Natural killer cell treated with Interleukin-12 subunit alpha and Interleukin-12 subunit beta and Interleukin-15 and Interleukin-18, amount 100 ng/mL, for 72 hours (primary cell): ENCODE data around the gene SSBP2. TPM values are rescaled to one million over a fixed set of nuclear protein-coding genes. Genes with fewer than 3 reads are reported as not detected.
"Not testable (repeated sequence)": the region's sequence is repeated elsewhere in the genome, so short reads cannot be mapped to it uniquely, and the experiment has no call there.

Source experiments
- ATAC-seq, 2 donors: fragments of 150-1000 bp; cut with Tn5 transposase in 1 of 2; sonication (Bioruptor Pico), chemical (Tn5 transposase) in 1 of 2; 2 replicates each; pipeline ENCODE4 v1.10.0; 2021
- DNase-seq: peaks from one replicate; pipeline ENCODE4 v3.0.0; 2022; ENCODE audit warnings: low spot score
- H3K27ac Mint-ChIP-seq, 2 donors: 1 replicate in 1 of 2; 2 replicates in 1 of 2; pipeline ENCODE4 v1.8.0; 2022; ENCODE audit warnings: mixed read lengths in 2 of 2, mild to moderate bottlenecking in 1 of 2, moderate library complexity in 1 of 2
- H3K27me3 Mint-ChIP-seq, 2 donors: 1 replicate in 1 of 2; 2 replicates in 1 of 2; pipeline ENCODE4 v1.8.0; 2022; ENCODE audit warnings: mixed read lengths in 2 of 2
- H3K36me3 Mint-ChIP-seq: one replicate; pipeline ENCODE4 v1.8.0; 2022; ENCODE audit warnings: mixed read lengths
- H3K4me1 Mint-ChIP-seq, 2 donors: 1 replicate in 1 of 2; 2 replicates in 1 of 2; pipeline ENCODE4 v1.8.0; 2022; ENCODE audit warnings: low read depth in 2 of 2, mixed read lengths in 2 of 2, mild to moderate bottlenecking in 1 of 2
- H3K4me3 Mint-ChIP-seq: one replicate; pipeline ENCODE4 v1.8.0; 2022; ENCODE audit warnings: mixed read lengths
- H3K9me3 Mint-ChIP-seq: 2 replicates; pipeline ENCODE4 v1.8.0; 2022; ENCODE audit warnings: mixed read lengths
- total RNA-seq, 2 donors: library from RNA; stranded (reverse); gene quantifications; one replicate each; pipeline ENCODE4 v1.2.3, GENCODE V29; 2022

The SSBP2 gene
- total RNA-seq, 2 donors from 2014 or later: 9.5 to 11.3 TPM

GRCh38 chr5:81656783-81657182 is 94.1 kb downstream of the SSBP2 start:
- Mint-ChIP-seq H3K36me3 (peaks cover 4% of the 10 kb centered on the region), H3K4me3 (no peak overlapping the region), H3K27ac (no peak overlapping the region), H3K27me3 (no peaks in the 10 kb centered on the region), H3K9me3 (no peaks in the 10 kb centered on the region), H3K4me1 (no peaks in the 10 kb centered on the region)
- DNase-seq (no peak), ATAC-seq (no peak)

- no peak for ATAC-seq
- Mint-ChIP-seq H3K27ac (no peak overlapping the region), H3K4me1 (no peaks in the 10 kb centered on the region), H3K27me3 (no peaks in the 10 kb centered on the region), H3K36me3 (no peaks in the 10 kb centered on the region), H3K9me3 (no peaks in the 10 kb centered on the region), H3K4me3 (no peak overlapping the region)
- DNase-seq: no peak
These were observed 99.9 kb downstream of the SSBP2 start for GRCh38 chr5:81650987-81651386.

- Mint-ChIP-seq H3K36me3 (no peaks in the 10 kb centered on the region), H3K9me3 (no peaks in the 10 kb centered on the region), H3K27ac (no peak overlapping the region), H3K4me1 (no peaks in the 10 kb centered on the region), H3K27me3 (no peaks in the 10 kb centered on the region), H3K4me3 (no peak overlapping the region)
- no peak for DNase-seq
- no peak for ATAC-seq
These were observed 104.4 kb downstream of the SSBP2 start for GRCh38 chr5:81646469-81646995.

GRCh38 chr5:81642210-81642609 is 108.7 kb downstream of the SSBP2 start:
- Mint-ChIP-seq H3K36me3 (no peaks in the 10 kb centered on the region), H3K27me3 (no peaks in the 10 kb centered on the region), H3K9me3 (no peaks in the 10 kb centered on the region), H3K27ac (no peak overlapping the region), H3K4me3 (no peak overlapping the region), H3K4me1 (no peaks in the 10 kb centered on the region)
- DNase-seq (no peak), ATAC-seq (no peak)

GRCh38 chr5:81639556-81639955 is 111.3 kb downstream of the SSBP2 start:
- DNase-seq (no peak), ATAC-seq (no peak)
- H3K4me3 Mint-ChIP-seq: no peak overlapping the region
- no peaks in the 10 kb centered on the region for H3K36me3 Mint-ChIP-seq
- no peaks in the 10 kb centered on the region for H3K27me3 Mint-ChIP-seq
- no peaks in the 10 kb centered on the region for H3K9me3 Mint-ChIP-seq
- H3K4me1 Mint-ChIP-seq: no peaks in the 10 kb centered on the region
- H3K27ac Mint-ChIP-seq: no peak overlapping the region

GRCh38 chr5:81638471-81638870 is 112.4 kb downstream of the SSBP2 start:
- ATAC-seq (no peak), DNase-seq (no peak)
- no peaks in the 10 kb centered on the region for H3K36me3 Mint-ChIP-seq
- H3K4me1 Mint-ChIP-seq: no peaks in the 10 kb centered on the region
- H3K9me3 Mint-ChIP-seq: no peaks in the 10 kb centered on the region
- H3K27me3 Mint-ChIP-seq: no peaks in the 10 kb centered on the region
- H3K4me3 Mint-ChIP-seq: no peak overlapping the region
- H3K27ac Mint-ChIP-seq: no peak overlapping the region

GRCh38 chr5:81633891-81634290 is 117.0 kb downstream of the SSBP2 start:
- no peak for ATAC-seq
- Mint-ChIP-seq H3K27me3 (no peaks in the 10 kb centered on the region), H3K4me1 (peaks cover 0 to 3% of the 10 kb centered on the region in 2 donors), H3K27ac (no peak overlapping the region), H3K4me3 (no peak overlapping the region), H3K9me3 (no peaks in the 10 kb centered on the region), H3K36me3 (no peaks in the 10 kb centered on the region)
- DNase-seq: no peak

GRCh38 chr5:81633471-81633870 is 117.4 kb downstream of the SSBP2 start:
- peaks cover 0 to 3% of the 10 kb centered on the region in 2 donors for H3K4me1 Mint-ChIP-seq
- no peak overlapping the region for H3K4me3 Mint-ChIP-seq
- H3K36me3 Mint-ChIP-seq: no peaks in the 10 kb centered on the region
- no peak for ATAC-seq
- no peaks in the 10 kb centered on the region for H3K9me3 Mint-ChIP-seq
- H3K27ac Mint-ChIP-seq: no peak overlapping the region
- H3K27me3 Mint-ChIP-seq: no peaks in the 10 kb centered on the region
- DNase-seq: no peak

GRCh38 chr5:81632679-81633078 is 118.2 kb downstream of the SSBP2 start:
- no peak overlapping the region for H3K27ac Mint-ChIP-seq
- H3K27me3 Mint-ChIP-seq: no peaks in the 10 kb centered on the region
- H3K9me3 Mint-ChIP-seq: no peaks in the 10 kb centered on the region
- peaks cover 0 to 3% of the 10 kb centered on the region in 2 donors for H3K4me1 Mint-ChIP-seq
- DNase-seq: no peak
- H3K36me3 Mint-ChIP-seq: no peaks in the 10 kb centered on the region
- no peak overlapping the region for H3K4me3 Mint-ChIP-seq
- no peak for ATAC-seq

- ATAC-seq (no peak), DNase-seq (no peak)
- Mint-ChIP-seq H3K36me3 (no peaks in the 10 kb centered on the region), H3K4me3 (no peak overlapping the region), H3K27ac (no peak overlapping the region), H3K9me3 (no peaks in the 10 kb centered on the region), H3K4me1 (peaks cover 0 to 3% of the 10 kb centered on the region in 2 donors), H3K27me3 (no peaks in the 10 kb centered on the region)
These were observed 119.3 kb downstream of the SSBP2 start for GRCh38 chr5:81631621-81632020.

- Mint-ChIP-seq H3K4me3 (no peak overlapping the region), H3K36me3 (no peaks in the 10 kb centered on the region), H3K4me1 (peaks cover 0 to 3% of the 10 kb centered on the region in 2 donors), H3K27ac (no peak overlapping the region), H3K9me3 (no peaks in the 10 kb centered on the region), H3K27me3 (no peaks in the 10 kb centered on the region)
- DNase-seq: peak; percentile 62
- ATAC-seq: peak; percentile 80 to 90
These were observed 119.8 kb downstream of the SSBP2 start for GRCh38 chr5:81631124-81631523.

- no peak overlapping the region for H3K27ac Mint-ChIP-seq
- ATAC-seq: no peak
- H3K4me3 Mint-ChIP-seq: no peak overlapping the region
- H3K36me3 Mint-ChIP-seq: no peaks in the 10 kb centered on the region
- H3K9me3 Mint-ChIP-seq: no peaks in the 10 kb centered on the region
- H3K27me3 Mint-ChIP-seq: no peaks in the 10 kb centered on the region
- peaks cover 0 to 3% of the 10 kb centered on the region in 2 donors for H3K4me1 Mint-ChIP-seq
- DNase-seq: no peak
These were observed 120.2 kb downstream of the SSBP2 start for GRCh38 chr5:81630684-81631083.

GRCh38 chr5:81629986-81630385 is 120.9 kb downstream of the SSBP2 start:
- ATAC-seq (no peak), DNase-seq (no peak)
- Mint-ChIP-seq H3K9me3 (no peaks in the 10 kb centered on the region), H3K4me1 (peaks cover 0 to 3% of the 10 kb centered on the region in 2 donors), H3K27me3 (no peaks in the 10 kb centered on the region), H3K4me3 (no peak overlapping the region), H3K36me3 (no peaks in the 10 kb centered on the region), H3K27ac (no peak overlapping the region)

GRCh38 chr5:81628061-81628460 is 122.8 kb downstream of the SSBP2 start:
- H3K9me3 Mint-ChIP-seq, H3K4me3 Mint-ChIP-seq, H3K36me3 Mint-ChIP-seq, H3K4me1 Mint-ChIP-seq, DNase-seq, H3K27me3 Mint-ChIP-seq, H3K27ac Mint-ChIP-seq, ATAC-seq: not testable (repeated sequence)

GRCh38 chr5:81626524-81626923 is 124.4 kb downstream of the SSBP2 start:
- ATAC-seq (no peak), DNase-seq (no peak)
- Mint-ChIP-seq H3K4me3 (no peak overlapping the region), H3K36me3 (no peaks in the 10 kb centered on the region), H3K27ac (no peak overlapping the region), H3K27me3 (no peaks in the 10 kb centered on the region), H3K4me1 (peaks cover 0 to 3% of the 10 kb centered on the region in 2 donors), H3K9me3 (no peaks in the 10 kb centered on the region)
